CD4-positive, alpha-beta T cell treated with Interleukin-10 for 1 hour (primary cell): ENCODE measurements around the gene GMDS.

Experiments
- DNase-seq: peaks from one replicate; pipeline ENCODE4 v3.0.0-alpha.2; 2020

The GMDS gene

GRCh38 chr6:2245103-2245876 lies at the start of gene GMDS:
GMDS (minus strand) TSS chr6:2245605.
- DNase-seq = peak; percentile 87

DNA sequence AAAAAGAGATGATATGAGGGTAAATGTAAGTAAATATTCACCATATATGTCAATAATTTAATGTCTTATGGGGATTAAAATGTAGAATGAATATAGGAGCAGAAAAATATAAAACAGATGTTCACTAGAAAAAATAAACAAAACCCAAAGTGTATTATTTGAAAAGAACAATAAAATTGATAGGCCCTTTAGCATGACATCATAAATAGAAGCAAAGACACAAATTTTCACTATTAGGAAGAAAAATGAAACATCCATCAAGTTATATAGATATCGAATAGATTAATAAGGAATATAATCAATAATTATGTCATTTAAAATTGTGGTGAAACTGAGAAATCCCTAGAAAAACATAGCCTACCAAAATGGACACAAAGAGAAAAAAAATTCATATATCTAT lies 40.1 kb upstream of the GMDS start:
- no peak for DNase-seq

DNA sequence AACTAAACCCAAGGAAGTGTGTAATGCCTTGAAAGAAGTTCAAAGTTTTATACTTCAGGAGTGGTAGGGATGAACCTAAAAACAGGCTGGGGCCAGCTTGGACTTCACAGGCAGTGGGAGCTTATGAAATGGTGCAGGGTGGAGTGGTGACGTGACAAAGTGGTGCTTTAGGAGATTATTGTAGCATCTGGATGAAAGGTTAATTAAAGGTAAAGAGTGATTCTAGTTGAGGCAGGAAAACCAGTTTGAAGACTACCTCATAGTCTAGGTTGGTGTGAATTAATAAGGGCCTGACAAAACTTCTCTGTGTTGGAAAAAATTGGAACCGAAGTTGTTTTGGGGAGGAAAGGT lies 30.5 kb upstream of the GMDS start:
- DNase-seq = no peak

DNA sequence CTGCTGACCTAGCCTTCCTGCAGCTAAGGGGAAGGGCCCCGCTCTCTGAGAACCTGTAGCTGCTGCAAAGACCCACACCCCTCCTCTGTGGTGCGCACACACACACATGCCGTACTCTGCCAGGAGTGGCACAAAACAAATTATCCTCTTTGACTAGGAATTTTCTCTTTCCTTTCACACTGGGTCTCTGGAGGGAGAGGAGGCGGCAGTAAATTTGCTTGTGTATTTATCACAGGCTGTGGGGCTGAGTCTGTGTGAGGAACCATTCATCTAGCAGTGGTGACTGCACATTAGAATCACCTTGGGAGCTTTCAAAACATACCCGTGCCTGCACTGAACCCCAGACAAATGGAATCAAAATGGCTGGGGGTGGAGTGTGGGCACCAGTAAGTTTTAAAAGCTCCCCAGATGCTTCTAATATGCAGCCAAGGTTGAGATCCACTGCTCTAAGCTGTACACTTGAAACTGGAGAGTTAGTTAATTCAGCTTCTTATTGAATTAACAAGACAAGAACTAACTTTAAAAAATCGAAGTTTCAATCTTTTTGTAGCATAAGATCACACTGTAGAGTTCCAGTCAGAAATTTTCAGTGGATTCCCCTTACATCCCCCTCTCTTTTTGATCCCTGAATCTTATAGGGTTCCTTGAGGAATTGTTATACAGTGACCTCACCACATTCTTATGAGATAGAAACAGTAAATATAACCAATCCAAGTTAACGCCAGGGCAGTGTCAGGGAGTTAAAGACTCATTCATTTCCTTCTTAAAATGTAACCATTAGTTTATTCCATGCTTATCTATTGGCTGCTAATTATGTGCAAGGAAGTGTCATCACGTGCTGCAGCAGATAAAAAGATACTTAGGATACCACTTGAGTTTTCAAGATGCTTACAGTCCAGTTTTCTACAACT lies 29.8 kb upstream of the GMDS start:
- DNase-seq = no peak

DNA sequence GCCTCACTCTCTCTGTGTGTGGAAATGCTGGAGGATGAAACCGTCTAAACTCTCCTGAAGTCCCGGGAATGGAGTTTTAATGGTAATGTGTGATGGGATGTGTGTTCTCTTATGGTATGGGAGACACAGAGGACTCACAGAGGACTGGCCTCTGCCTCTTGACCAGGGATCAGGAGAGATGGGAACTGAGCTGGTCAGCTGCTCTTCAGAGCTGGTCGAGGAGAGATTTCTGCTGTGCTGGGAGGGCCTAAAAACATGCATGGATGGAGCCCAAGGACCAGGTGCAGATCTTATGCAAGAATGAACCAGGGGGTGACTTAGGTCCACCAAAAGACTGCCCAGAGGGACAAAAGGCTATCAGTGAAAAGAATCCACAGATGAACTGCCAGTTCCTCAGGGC lies 27.3 kb upstream of the GMDS start:
- DNase-seq = no peak

GRCh38 chr6:2270054-2270453 lies 24.6 kb upstream of the GMDS start:
- no peak for DNase-seq

DNA sequence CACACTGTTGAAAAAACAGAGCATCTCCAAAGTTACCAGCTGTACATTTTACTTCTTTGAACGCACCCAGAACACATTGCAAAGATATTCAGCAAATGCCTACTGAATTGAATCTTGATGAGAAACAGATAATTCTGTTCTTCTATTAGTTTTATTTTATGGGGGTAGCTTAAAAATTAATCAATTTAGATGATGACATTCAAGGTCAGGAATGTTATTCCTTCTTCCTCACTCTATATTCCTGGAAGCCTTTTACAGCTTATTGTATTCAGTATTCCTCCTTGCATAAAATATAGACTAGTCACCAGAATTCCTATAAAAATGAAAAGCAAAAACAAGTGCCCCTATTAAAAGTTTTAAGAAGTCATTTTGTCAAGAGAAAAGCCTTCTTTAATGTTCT lies 21.4 kb upstream of the GMDS start:
- DNase-seq = no peak

DNA sequence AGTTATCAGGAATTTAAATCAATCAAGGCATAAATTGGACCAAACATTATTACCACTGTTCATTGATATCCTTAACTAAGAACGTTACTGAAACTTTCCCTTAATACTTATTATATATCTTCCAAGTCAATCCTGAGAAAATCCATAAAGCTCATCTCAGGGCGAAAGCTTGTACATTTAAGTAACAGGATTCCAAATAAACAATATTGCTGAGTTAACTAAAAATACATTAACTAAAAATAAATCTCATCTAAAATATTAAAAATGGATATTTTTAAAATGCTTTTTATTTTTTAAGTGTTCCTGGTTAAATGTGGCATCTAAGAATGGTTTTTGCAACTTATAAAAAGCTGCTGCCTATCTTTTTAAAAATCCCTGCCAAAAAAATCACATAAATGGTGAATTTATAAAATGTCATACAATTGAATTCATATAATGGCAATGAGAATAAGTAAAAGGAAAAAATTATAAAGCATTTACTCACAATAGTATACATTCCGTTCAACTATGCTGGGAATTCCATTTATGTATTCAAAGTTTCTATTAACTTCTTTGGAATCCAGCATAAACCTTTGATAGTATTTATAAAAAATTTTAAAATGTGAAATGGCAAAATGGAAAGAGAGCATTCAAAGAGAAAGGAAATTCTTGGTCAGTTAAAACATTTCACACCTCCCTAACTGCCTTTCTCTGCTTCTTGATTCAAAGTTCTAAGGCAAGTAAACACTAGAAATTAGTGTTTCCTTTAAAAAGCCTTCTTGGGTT lies 20.8 kb upstream of the GMDS start:
- DNase-seq = no peak

DNA sequence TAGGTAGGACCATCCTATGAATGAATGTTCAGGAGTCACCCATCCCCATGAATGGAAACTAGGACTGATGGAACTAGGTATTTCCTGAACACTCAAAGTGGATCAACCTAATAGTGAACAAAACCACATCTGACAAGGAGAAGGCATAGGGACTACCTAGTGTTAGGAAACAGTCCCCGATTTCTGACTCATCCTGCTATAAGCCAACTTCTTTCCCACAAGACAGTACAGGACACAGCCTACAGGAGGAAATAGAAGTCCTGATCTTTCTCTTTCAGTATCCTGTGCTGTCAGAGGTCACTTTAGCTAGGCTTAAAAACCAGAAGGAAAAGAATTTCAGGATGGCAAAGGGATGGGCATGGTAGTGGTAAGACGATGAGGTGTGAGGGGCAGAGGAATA lies 19.5 kb upstream of the GMDS start:
- no peak for DNase-seq

GRCh38 chr6:2263896-2264295 lies 18.5 kb upstream of the GMDS start:
- DNase-seq = no peak

DNA sequence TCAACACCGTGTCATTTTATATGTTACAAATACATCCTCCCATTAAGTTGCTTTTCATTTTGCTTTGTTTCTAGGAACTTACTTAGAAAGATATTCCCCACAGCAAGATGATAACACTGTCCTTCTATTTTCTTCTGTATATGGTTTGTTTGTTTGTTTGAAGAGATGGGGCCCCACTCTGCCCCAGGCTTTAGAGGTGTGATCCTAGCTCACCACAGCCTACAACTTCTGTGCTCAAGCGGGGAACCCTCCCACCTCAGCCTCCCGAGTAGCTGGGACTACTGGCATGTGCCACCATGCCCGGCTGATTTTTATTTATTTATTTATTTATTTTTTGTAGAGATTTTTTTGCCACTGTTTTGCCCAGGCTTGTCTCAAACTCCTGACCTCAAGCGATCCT lies 14.2 kb upstream of the GMDS start:
- DNase-seq = no peak

GRCh38 chr6:2259002-2259494 lies 13.6 kb upstream of the GMDS start:
- no peak for DNase-seq

DNA sequence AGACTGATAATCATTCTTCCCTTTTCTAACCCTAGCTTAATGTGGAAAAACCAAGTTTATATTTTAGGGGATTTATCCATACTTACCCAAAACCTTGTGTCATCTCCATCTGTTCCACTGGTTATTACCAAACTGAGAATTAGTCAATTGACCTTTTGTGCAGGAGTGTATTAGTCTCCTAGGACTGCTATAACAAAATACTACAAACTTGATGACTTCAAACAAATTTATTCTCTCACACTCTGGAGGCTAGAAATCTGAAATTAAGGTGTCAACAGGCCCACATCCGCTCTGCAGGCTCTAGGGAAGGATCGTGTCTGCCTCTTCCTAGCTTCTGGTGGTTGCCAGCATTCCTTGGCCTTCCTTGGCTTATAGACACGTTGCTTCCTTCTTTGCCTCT lies 12.7 kb upstream of the GMDS start:
- DNase-seq = no peak

GRCh38 chr6:2257363-2257762 lies 12.0 kb upstream of the GMDS start:
- no peak for DNase-seq

GRCh38 chr6:2254747-2255146 lies 9.3 kb upstream of the GMDS start:
- DNase-seq = no peak

DNA sequence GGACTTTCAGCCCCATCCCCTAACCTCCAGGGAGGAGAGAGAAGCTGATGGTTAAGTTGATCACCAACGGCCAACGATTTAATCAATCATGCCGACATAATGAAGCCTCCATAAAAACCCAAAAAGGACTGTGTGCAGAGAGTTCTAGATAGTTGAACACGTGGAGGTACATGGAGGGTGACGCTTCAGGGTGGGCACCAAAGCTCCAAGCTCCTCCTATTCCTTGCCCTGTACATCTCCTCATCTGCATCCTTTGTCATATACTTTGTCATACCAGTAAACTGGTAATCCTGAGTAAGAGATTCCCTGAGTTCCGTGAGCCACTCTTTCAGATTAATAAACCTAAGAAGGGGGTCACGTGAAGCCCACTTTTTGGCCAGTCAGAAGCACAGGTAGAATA lies 3.7 kb upstream of the GMDS start:
- no peak for DNase-seq

- DNase-seq = no peak
Measured at GRCh38 chr6:2247664-2248063, 2.3 kb upstream of the GMDS start.

- peak; percentile 47 for DNase-seq
Measured at GRCh38 chr6:2245877-2246863, 765 bp upstream of the GMDS start.

- DNase-seq = no peak
Measured at GRCh38 chr6:2244261-2245102, 923 bp downstream of the GMDS start.

DNA sequence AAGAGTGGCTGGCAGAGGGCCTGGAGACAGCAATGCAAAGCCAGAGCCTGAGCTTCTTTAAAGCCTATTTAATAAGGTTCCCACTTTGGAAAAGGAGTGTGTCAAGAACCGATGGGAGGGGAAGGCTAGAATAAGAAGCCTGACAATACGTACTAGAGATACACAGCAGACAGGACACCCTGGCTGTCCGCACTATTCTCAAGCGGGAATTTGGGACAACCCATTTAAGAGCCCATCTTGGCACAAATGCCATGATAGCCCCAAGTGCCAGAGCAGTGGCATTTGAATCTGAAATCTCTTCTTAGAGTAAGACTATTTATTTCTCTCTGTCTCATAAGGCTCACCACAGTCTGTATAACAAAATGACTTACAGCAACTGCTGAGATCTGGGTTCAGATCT lies 3.1 kb downstream of the GMDS start:
- DNase-seq = no peak

- DNase-seq = no peak
Measured at GRCh38 chr6:2240961-2241360, 4.4 kb downstream of the GMDS start.
